Bronchial epithelial cell (primary cell): ENCODE results near the gene SLC25A6. TPM values are rescaled to one million over a fixed set of nuclear protein-coding genes. Genes with fewer than 3 reads are reported as not detected.
A peak's percentile ranks its signal among the peaks of the same experiment; 100 is the strongest.

Source experiments
- DNase-seq: peaks from one replicate; pipeline ENCODE4 v3.0.0-alpha.2; 2010; ENCODE audit warnings: low read depth
- FAIRE-seq: peaks from 2 replicates; lab custom pipeline; 2011; peaks lifted over from hg19 to GRCh38; lab: Jason Lieb, UNC
- H3K27me3 ChIP-seq: 2 replicates; pipeline ENCODE4 v1.5.1; 2011; ENCODE audit warnings: low read length; ENCODE audit not compliant: control insufficient read depth, insufficient read depth
- H3K36me3 ChIP-seq: 2 replicates; pipeline ENCODE4 v1.5.1; 2011; ENCODE audit warnings: low read length; ENCODE audit not compliant: control insufficient read depth, insufficient read depth
- H3K4me3 ChIP-seq: 2 replicates; pipeline ENCODE4 v1.5.1; 2011; ENCODE audit warnings: mild to moderate bottlenecking, low read depth, low read length, control low read depth
- total RNA-seq: library from RNA; depleted of rRNA; stranded (reverse); fragments of >200 nt; gene quantifications from 2 replicates; pipeline ENCODE4 v1.2.1, GENCODE V29; 2014
- TF ChIP-seq, protein P1 (sequence below): IDR thresholded peaks from 2 replicates; pipeline ENCODE4 v1.5.1; 2011; ENCODE audit warnings: mild to moderate bottlenecking, moderate library complexity, low read length, control low read depth, inconsistent platforms; ENCODE audit not compliant: insufficient read depth, severe bottlenecking

SLC25A6 gene
- total RNA-seq = 251 and 335 TPM in 2 replicates

DNA sequence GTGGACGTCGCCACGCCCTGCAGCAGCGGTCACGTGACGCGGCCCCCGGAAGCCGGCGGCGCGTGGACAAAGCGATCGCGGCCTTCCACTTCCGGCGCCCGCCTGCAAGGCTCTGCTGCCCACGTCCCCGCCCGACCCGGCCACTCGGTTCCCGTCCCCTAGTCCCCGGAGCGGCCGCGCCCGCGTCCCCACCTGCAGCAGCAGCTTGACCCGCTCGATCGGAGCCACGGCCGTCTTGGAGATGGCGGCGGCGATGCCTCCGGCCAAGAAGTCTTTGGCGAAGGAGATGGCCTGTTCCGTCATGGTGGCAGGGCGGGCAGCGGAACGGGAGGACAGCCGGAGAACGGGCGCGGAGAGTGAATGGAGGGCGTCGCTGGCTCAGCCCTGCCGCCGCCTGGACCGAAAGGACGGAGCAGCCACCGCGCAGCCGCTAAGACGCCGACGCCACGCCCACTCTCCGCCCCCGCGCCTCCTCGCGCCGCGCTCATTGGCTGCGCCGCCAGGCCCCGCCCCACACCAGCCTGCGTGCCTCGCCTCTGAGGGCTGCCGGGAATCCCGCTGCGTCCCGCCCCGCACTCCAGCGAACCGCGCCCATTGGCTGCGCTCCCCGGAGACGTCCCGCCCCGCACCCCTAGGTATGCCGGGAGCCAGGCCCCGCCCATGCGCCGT is at the start of gene SLC25A6:
Gene SLC25A6, minus strand, starts transcription at position 407 of the 669 bp plus-strand sequence. Its CDS starts 104 bp downstream, at position 303.
- H3K36me3 ChIP-seq = peaks cover 26% of the 10 kb centered on the region
- TF ChIP-seq, protein P1, sequence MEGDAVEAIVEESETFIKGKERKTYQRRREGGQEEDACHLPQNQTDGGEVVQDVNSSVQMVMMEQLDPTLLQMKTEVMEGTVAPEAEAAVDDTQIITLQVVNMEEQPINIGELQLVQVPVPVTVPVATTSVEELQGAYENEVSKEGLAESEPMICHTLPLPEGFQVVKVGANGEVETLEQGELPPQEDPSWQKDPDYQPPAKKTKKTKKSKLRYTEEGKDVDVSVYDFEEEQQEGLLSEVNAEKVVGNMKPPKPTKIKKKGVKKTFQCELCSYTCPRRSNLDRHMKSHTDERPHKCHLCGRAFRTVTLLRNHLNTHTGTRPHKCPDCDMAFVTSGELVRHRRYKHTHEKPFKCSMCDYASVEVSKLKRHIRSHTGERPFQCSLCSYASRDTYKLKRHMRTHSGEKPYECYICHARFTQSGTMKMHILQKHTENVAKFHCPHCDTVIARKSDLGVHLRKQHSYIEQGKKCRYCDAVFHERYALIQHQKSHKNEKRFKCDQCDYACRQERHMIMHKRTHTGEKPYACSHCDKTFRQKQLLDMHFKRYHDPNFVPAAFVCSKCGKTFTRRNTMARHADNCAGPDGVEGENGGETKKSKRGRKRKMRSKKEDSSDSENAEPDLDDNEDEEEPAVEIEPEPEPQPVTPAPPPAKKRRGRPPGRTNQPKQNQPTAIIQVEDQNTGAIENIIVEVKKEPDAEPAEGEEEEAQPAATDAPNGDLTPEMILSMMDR = no peak
- H3K27me3 ChIP-seq = no peaks in the 10 kb centered on the region
- H3K4me3 ChIP-seq = peak within 1 kb of the TSS; percentile 100
- DNase-seq (peak; percentile 88), FAIRE-seq (no peak)

DNA sequence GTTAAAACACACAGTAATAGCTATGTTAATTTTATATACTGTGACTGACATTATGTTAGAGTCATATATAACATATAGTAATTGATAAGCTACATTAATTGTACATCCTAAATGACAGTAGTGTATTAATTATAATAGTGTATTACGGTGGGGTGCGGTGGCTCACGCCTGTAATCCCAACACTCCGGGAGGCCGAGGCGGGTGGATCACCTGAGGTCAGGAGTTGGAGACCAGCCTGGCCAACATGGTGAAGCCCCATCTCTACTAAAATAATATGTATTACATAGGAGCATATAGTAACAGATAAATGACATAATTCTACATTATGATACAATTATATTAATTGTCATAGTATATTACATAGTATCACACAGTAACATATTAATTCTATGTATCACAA is 48.6 kb upstream of the SLC25A6 start:
- H3K27me3 ChIP-seq = no peaks in the 10 kb centered on the region
- TF ChIP-seq, protein P1 = no peak
- H3K36me3 ChIP-seq = peaks cover 2% of the 10 kb centered on the region
- FAIRE-seq (no peak), DNase-seq (no peak)
- H3K4me3 ChIP-seq = no peak overlapping the region

DNA sequence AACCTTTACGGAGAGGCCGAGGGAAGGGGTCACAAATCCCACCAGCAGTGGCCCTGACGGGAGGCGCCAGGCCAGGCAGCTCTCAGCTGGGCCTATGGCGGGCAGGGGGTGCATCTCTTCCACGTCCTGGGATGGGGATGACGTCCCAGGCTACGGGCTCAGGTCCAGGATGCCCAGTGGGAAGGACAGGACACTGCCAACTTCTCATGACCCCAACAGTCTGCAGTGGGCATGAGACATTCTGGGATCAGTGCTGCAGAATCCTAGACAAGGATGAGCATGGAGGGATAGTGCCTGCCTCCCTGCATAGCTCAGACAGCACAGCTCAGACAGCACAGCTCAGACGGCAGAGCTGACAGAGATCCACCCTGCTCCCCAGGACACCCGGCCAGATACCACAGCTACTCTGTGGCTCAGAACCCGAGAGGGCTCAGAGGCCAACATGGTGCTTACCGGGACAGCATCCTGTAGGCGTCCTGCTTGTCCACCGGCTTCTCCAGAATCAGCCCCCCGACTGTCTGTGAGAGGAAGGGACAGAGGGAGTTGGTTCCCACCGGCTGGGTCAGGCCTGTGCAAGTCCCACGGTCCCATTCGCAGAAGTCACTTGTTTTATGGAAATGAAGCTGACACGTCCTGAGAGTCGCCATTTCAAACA is 43.5 kb upstream of the SLC25A6 start:
- Histone ChIP-seq H3K27me3 (no peaks in the 10 kb centered on the region), H3K4me3 (no peak overlapping the region), H3K36me3 (peaks cover 7% of the 10 kb centered on the region)
- no peak for DNase-seq
- TF ChIP-seq, protein P1 = no peak
- no peak for FAIRE-seq

DNA sequence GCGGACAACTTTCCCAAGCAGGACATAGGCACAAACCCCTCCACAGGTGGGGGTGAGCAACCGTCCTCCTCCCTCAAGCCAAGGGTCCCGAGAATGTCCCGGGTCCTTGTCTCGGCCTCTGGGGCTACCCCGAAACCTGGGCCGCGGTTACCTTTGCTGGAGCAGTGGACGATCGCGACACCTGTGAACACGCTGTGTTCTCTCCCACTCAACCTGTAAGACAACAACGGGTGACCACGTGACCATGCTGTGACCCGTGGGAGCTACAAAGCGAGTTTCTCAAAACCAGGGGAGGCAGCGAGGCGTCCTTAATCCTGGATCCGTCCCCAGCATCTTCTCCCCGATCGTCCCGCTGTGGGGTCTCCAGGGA is 42.9 kb upstream of the SLC25A6 start:
- H3K36me3 ChIP-seq = peaks cover 7% of the 10 kb centered on the region
- no peak for FAIRE-seq
- TF ChIP-seq, protein P1 = no peak

DNA sequence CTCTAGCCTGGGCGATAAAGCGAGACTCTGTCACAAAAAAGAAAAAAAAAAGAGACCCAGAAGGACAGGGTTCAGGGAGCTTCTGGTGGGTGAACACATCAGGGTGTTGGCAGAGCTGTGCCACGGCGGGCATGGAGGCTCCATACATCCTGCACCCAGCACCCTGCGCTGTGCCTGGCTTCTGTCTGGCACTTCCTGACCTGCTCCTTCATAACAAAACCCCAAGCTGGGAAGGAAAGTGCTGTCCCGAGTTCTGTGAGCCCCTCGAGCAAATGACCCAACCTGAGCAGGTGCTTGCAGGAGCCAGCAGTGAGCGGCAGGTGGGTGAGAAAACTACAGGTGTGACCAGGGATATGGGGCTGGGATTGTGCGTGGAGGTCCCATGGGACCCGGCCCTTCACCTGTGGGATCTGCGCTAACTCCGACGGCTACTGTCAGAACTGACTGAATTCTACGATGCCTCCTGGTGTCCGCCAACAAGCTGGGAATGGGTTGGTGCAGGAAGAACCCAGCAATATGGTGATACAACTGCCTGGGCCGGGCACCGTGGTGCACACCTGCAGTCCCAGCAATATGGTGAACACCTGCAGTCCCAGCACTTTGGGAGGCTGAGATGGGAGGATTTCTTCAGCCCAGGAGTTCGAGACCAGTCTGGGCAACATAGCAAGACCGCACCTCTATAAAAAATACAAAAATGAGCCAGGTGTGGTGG is 41.9 kb upstream of the SLC25A6 start:
- TF ChIP-seq, protein P1 = no peak
- H3K36me3 ChIP-seq = peaks cover 5% of the 10 kb centered on the region
- FAIRE-seq (no peak), DNase-seq (no peak)
- H3K27me3 ChIP-seq = no peaks in the 10 kb centered on the region
- no peak overlapping the region for H3K4me3 ChIP-seq

More for the DNA sequence above, 42.9 kb upstream of the SLC25A6 start:
- Histone ChIP-seq H3K4me3 (no peak overlapping the region), H3K27me3 (no peaks in the 10 kb centered on the region)
- no peak for DNase-seq
